Kidney (tissue), 14 donors: Measurements from ENCODE around the gene LRRTM1. TPM values are rescaled to one million over a fixed set of nuclear protein-coding genes. Genes with fewer than 3 reads are reported as not detected.

Source experiments
- DNase-seq, 5 donors: peaks; one replicate each; pipeline ENCODE4 v3.0.0-alpha.2; 2013 to 2020
- FAIRE-seq: peaks from 2 replicates; lab custom pipeline; 2012; peaks lifted over from hg19 to GRCh38; lab: Jason Lieb, UNC
- H3K27ac ChIP-seq, 2 donors: one replicate each; pipeline ENCODE4 v1.7.0; 2013; ENCODE audit warnings: low read depth in 2 of 2, low read length in 2 of 2, inconsistent platforms in 1 of 2
- H3K27me3 ChIP-seq: one replicate; pipeline ENCODE4 v1.7.1; 2013; ENCODE audit warnings: low read length, inconsistent platforms; ENCODE audit not compliant: control insufficient read depth, insufficient read depth
- H3K36me3 ChIP-seq, 3 donors: one replicate each; pipeline versions ENCODE4 v1.7.0 to v1.7.1; 2013; ENCODE audit warnings: low read length in 3 of 3, control low read depth in 1 of 3, inconsistent platforms in 1 of 3; ENCODE audit not compliant: insufficient read depth in 3 of 3, control insufficient read depth in 2 of 3
- H3K4me1 ChIP-seq, 3 donors: one replicate each; pipeline versions ENCODE4 v1.7.0 to v1.7.1; 2013; ENCODE audit warnings: low read length in 3 of 3, inconsistent platforms in 1 of 3, low read depth in 1 of 3; ENCODE audit not compliant: control insufficient read depth in 2 of 3, insufficient read depth in 2 of 3
- H3K4me3 ChIP-seq, 3 donors: one replicate each; pipeline versions ENCODE4 v1.7.0 to v1.8.1; 2013; ENCODE audit warnings: low read length in 3 of 3, control low read depth in 1 of 3, inconsistent platforms in 1 of 3
- H3K9ac ChIP-seq, 3 donors: one replicate each; pipeline versions ENCODE4 v1.7.0 to v1.7.1; 2013; ENCODE audit warnings: low read length in 3 of 3, control low read depth in 1 of 3, inconsistent platforms in 1 of 3
- H3K9me3 ChIP-seq, 3 donors: one replicate each; pipeline versions ENCODE4 v1.7.0 to v1.7.1; 2013; ENCODE audit warnings: low read length in 3 of 3, control low read depth in 1 of 3, inconsistent platforms in 1 of 3; ENCODE audit not compliant: control insufficient read depth in 2 of 3, insufficient read depth in 1 of 3
- intact Hi-C: fragments of 100-400 bp; cut with DNase I; formaldehyde crosslinking; loops from one replicate; pipeline ENCODE4 v1.11.1; 2022
- polyA plus RNA-seq: library from polyadenylated mRNA; stranded (reverse); fragments of 350-450 nt; fragmentation: Illumina TruSeq; extraction: RNeasy Lipid Tissue Mini Kit (QIAGEN cat#74804); gene quantifications from one replicate; pipeline ENCODE4 v1.2.3, GENCODE V29; 2014; ENCODE audit warnings: low read depth, low replicate concordance; ENCODE audit not compliant: insufficient read depth
- total RNA-seq: library from RNA; stranded (reverse); fragmentation: NEBNext Ultra II Directional; extraction: Animal tissue kit (Norgen Biotek cat#: 25700); gene quantifications from one replicate; pipeline ENCODE4 v1.2.1, GENCODE V29; 2021
- TF ChIP-seq, protein P1 (sequence below): IDR thresholded peaks from 3 replicates; pipeline ENCODE4 v1.5.1; 2012; ENCODE audit warnings: mild to moderate bottlenecking, moderate library complexity, borderline replicate concordance; ENCODE audit not compliant: insufficient read depth; ENCODE audit errors: extremely low read depth
- donor health status: control.
- donor health status: control.
- donor health status: control.
- donor health status: control.
- donor health status: control.
- donor health status: DM: yes; HTN: yes; CAD: no.
- donor health status: Normal renal cell carcinoma (clear cell type).

Gene LRRTM1
- total and polyA plus RNA-seq, 2 donors from 2014 or later: 0.09 to 1.1 TPM

DNA sequence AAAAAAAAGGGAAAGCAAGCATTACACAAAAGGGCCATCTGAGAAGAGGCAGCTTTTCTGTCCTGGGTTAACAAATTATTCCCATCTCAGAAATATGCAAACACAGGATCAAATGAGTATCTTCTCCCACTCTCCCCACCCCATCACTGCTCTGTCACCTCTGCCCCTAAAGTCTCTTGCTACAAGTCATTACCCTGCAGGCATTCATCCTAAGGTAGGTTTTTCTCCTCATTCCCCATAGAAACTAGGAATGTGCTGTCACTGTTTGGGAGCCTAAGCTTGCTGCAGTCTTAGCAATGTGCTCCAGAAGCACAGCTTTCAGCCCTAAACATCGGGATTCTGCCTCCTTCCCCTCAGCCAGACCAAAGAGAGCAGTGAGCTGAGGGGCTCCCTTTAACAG is 3.6 kb downstream of the LRRTM1 start:
- intact Hi-C loops: no loop called here
- H3K27me3 ChIP-seq: peaks cover 10% of the 10 kb centered on the region
- H3K9ac ChIP-seq: no peak overlapping the region
- no peak for FAIRE-seq
- H3K9me3 ChIP-seq: no peaks in the 10 kb centered on the region
- H3K27ac ChIP-seq: no peak overlapping the region
- H3K36me3 ChIP-seq: no peaks in the 10 kb centered on the region
- peak in 3 of 5 donors; percentile 9 to 42 (median 35) for DNase-seq
- peak overlapping the region in 1 of 3 donors; percentile 43 for H3K4me3 ChIP-seq
- TF ChIP-seq, protein P1, sequence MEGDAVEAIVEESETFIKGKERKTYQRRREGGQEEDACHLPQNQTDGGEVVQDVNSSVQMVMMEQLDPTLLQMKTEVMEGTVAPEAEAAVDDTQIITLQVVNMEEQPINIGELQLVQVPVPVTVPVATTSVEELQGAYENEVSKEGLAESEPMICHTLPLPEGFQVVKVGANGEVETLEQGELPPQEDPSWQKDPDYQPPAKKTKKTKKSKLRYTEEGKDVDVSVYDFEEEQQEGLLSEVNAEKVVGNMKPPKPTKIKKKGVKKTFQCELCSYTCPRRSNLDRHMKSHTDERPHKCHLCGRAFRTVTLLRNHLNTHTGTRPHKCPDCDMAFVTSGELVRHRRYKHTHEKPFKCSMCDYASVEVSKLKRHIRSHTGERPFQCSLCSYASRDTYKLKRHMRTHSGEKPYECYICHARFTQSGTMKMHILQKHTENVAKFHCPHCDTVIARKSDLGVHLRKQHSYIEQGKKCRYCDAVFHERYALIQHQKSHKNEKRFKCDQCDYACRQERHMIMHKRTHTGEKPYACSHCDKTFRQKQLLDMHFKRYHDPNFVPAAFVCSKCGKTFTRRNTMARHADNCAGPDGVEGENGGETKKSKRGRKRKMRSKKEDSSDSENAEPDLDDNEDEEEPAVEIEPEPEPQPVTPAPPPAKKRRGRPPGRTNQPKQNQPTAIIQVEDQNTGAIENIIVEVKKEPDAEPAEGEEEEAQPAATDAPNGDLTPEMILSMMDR: no peak
- H3K4me1 ChIP-seq: peaks cover 0 to 11% (median 2%) of the 10 kb centered on the region in 3 donors

DNA sequence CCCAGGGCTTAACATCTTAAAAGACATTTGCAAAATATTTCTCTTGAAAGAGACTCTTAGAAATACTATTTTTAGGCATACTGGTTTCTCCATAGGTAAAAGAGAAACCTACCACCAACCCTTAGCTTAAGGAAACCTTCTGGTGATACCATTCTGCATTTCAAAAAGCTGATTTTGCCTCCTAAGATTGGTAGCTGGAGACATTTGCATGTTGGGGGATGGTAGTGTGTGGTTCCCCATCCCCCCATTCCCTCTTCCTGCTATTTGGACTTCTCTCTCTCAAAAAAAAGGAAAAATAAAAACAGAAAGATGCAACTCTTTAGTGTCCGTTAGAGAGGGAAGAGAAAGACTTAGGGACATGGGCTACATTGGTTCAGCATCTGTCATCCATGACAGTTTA is 4.2 kb downstream of the LRRTM1 start:
- H3K4me1 ChIP-seq: peaks cover 0 to 11% (median 2%) of the 10 kb centered on the region in 3 donors
- no peak for DNase-seq
- H3K4me3 ChIP-seq: no peak overlapping the region
- FAIRE-seq: no peak
- TF ChIP-seq, protein P1: no peak
- no peaks in the 10 kb centered on the region for H3K9me3 ChIP-seq
- H3K9ac ChIP-seq: no peak overlapping the region
- no peak overlapping the region for H3K27ac ChIP-seq
- H3K27me3 ChIP-seq: peaks cover 7% of the 10 kb centered on the region
- intact Hi-C loops: no loop called here
- H3K36me3 ChIP-seq: no peaks in the 10 kb centered on the region

DNA sequence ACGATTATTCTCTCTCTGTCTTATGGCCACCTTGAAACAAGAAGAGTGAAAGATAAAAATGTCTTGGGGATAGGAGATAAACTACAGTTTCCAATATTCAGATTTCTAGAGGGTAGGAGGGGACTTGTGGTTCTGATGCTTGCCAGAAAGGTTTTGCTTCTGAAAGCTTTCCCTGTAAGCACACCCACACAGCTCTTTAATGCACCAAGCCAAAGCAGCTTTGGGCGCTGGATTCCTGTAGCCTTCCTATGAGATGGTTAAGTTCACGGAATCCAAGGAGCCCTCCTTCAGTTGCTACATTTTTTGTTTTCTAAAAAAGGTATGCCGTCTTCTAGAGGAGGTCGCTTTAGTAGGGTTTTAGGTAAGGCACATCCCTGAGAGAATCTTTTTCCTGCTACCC is 4.9 kb downstream of the LRRTM1 start:
- peaks cover 0 to 11% (median 0%) of the 10 kb centered on the region in 3 donors for H3K4me1 ChIP-seq
- TF ChIP-seq, protein P1: no peak
- intact Hi-C loops: no loop called here
- no peak overlapping the region for H3K9ac ChIP-seq
- H3K27ac ChIP-seq: no peak overlapping the region
- H3K27me3 ChIP-seq: peaks cover 3% of the 10 kb centered on the region
- H3K36me3 ChIP-seq: no peaks in the 10 kb centered on the region
- FAIRE-seq (no peak), DNase-seq (no peak)
- no peaks in the 10 kb centered on the region for H3K9me3 ChIP-seq
- H3K4me3 ChIP-seq: no peak overlapping the region

DNA sequence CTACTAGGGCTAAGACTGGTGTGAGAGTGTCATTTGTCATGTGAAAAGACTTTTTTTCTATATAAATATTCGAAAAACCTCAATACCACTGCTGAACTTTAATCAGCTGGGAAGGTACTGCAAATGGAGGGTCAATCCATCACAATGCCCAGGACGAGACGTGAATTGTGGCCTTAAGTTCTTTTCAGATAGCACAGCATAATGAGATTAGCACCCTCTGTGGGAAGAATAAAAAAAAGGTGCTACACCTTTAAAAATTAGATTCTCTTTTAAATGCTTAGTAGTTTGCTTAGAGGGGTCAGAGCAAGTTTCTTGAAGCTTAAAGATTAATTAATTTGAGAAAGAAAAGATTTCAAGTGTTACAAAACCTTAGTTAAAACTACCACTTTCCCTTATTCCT is 5.6 kb downstream of the LRRTM1 start:
- intact Hi-C loops: no loop called here

More for the DNA sequence above, 5.6 kb downstream of the LRRTM1 start:
- Histone ChIP-seq H3K27ac (no peak overlapping the region), H3K4me3 (no peak overlapping the region), H3K36me3 (no peaks in the 10 kb centered on the region), H3K9ac (no peak overlapping the region), H3K4me1 (peaks cover 0 to 11% (median 0%) of the 10 kb centered on the region in 3 donors), H3K27me3 (peaks cover 3% of the 10 kb centered on the region), H3K9me3 (no peaks in the 10 kb centered on the region)
- FAIRE-seq (no peak), DNase-seq (peak in 1 of 5 donors; percentile 8)
- TF ChIP-seq, protein P1: no peak
